GM19238 (cell line): ENCODE results near the gene CKS2.
"Not testable (repeated sequence)": the region's sequence is repeated elsewhere in the genome, so short reads cannot be mapped to it uniquely, and the experiment has no call there.

ENCODE experiments used
- DNase-seq: peaks from one replicate; pipeline ENCODE4 v3.0.0; 2011; ENCODE audit warnings: low spot score; ENCODE audit not compliant: insufficient read length

Gene CKS2

DNA sequence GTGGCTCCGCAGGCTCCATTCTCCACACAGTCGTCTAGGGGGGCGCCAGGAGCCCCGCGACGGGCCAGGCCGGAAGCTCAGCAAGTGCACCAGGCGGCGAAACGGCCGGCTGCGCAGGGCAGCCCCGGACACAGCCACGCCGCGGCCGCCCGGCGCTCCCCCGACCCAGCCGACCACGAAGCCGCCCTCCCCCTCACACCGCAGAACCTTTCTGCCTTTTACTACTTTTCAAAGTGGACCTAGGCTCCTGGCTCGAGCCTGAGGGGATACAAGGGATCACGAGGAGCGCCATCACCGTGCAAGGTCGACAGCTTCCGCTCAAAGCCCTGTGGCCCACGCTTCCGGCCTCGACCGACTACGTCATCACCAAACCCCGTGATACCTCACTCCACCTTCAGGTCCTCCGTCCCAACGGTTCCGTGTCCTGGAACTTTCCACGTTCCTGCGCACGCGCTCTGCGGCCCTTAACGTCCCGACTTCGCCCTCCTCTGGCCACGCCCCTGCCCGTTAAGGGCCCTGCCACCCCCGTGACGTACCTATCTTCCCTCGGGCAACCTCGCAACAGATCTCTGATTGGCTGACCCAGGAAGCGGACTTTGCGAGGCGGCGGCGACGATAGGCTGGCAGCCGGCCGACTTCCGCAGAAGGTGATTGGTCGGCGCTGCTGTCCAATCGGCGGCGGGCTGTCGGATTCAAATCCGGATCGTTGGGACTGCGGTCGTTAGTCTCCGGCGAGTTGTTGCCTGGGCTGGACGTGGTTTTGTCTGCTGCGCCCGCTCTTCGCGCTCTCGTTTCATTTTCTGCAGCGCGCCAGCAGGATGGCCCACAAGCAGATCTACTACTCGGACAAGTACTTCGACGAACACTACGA, at the start of gene CKS2:
Gene CKS2, plus strand, starts transcription at position 721 of the 871 bp plus-strand sequence. Its CDS starts 98 bp downstream, at position 819.
- peak; percentile 97 for DNase-seq

DNA sequence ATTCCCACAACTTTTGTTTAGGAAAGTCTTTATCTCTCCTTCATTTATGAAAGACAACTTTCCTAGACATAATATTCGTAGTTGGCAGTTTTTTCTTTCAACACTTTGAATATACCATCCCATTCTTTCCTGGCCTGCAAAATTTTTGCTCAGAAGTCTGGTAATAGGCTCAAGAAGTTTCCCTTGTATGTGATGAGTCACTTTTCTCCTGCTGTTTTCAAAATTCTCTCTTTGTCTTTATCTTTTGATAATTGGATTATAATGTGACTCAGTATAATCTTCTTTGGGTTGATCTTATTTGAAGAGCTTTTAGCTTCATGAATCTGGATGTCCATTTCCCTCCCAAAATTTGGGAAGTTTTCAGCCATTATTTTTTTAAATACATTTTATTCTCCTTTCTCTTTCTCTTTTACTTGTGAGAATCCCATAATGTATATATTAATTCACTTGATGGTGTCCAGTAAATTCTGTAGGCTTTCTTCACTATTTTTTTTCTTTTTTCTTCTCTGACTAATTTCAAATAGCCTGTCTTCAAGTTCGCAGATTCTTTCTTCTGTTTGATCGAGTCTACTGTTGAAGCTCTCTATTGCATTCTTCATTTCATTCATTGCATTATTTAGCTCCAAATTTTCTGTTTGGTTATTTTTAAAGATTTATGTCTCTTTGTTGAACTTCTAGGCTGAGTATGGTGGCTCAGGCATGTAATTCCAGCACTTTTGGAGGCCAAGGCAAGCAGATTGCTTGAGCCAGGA, 37.3 kb upstream of the CKS2 start:
- no peak for DNase-seq

DNA sequence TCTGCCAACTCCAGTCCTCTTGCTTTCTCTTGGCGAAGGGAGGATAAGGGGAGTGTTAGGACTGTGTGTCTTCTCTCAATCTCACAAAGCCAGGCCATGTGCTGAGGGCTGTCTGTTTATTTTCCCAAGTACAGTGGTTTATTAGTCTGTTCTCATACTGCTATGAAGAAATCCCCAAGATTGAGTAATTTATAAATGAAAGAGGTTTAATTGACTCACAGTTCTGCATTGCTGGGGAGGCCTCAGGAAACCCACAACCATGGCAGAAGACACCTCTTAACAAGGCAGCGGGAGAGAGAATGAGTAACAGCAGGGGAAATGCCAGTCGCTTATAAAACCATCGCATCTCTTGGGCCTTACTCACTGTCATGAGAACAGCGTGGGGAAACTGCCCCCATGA, 36.2 kb upstream of the CKS2 start:
- no peak for DNase-seq

DNA sequence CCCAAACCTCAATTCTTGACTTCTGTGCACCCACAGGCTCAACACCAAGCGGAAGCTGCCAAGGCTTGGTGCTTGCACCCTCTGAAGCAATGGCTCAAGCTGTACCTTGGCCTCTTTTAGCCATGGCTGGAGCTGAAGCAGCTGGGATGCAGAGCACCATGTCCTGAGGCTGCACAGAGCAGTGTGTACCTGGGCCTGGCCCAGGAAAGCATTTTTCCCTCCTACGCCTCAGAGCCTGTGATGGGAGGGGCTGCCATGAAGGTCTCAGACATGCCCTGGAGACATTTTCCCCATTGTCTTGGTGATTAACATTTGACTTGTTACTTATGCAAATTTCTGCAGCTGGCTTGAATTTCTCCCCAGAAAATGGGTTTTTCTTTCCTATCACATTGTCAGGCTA, 35.0 kb upstream of the CKS2 start:
- not testable (repeated sequence) for DNase-seq

DNA sequence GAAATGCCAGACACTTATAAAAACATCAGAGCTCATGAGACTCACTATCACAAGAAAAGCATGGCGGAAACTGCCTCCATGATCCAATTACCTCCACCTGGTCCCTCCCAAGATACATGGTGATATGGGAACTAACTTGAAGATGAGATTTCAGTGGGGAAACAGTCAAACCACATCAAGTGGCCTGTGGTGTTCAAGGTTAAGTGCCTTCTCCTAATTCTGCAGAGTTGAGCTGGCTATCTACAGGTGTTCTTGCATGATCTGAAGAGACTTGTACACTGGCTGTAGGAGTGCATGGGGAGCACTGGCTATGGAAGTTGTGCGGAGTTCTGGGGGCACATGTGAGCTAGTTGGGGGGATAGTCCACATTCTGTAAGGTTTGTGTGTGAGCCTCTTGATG, 34.0 kb upstream of the CKS2 start:
- DNase-seq: no peak

DNA sequence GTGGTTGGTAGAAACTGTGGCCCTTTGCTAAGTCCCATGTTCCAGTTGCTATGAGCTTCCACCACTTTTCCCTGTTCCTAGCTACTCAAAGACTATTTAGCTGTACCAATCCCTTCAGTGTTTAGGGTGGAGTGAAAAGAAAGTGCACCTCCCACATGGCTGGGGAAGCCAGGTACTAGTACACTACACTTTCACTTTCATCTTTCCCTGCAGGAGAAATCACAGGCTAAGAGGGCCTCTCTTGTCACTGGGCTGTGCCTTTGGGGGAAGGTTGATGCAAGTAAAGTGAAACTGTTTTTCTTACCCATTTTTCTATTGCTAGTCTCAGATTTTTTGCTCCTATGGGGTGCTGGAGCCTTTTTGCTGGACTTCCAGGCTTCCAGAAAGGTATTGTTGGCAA, 33.5 kb upstream of the CKS2 start:
- no peak for DNase-seq

DNA sequence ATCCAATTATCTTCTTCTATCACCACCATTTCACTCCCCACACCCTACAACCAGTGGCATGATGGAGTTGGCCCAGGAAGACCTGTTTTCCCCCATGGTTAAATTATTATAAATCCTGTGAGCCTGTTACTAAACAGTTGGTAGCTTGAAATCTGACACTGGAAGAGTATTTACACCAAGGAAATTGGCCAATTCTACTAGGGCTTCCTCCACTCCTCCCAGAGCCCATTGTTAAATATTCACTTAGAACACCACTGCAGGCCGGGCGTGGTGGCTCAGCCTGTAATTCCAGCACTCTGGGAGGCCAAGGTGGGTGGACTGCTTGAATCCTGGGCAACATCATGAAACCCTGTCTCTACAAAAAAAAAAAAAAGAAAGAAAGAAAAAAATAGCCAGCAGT, 32.4 kb upstream of the CKS2 start:
- DNase-seq: no peak

DNA sequence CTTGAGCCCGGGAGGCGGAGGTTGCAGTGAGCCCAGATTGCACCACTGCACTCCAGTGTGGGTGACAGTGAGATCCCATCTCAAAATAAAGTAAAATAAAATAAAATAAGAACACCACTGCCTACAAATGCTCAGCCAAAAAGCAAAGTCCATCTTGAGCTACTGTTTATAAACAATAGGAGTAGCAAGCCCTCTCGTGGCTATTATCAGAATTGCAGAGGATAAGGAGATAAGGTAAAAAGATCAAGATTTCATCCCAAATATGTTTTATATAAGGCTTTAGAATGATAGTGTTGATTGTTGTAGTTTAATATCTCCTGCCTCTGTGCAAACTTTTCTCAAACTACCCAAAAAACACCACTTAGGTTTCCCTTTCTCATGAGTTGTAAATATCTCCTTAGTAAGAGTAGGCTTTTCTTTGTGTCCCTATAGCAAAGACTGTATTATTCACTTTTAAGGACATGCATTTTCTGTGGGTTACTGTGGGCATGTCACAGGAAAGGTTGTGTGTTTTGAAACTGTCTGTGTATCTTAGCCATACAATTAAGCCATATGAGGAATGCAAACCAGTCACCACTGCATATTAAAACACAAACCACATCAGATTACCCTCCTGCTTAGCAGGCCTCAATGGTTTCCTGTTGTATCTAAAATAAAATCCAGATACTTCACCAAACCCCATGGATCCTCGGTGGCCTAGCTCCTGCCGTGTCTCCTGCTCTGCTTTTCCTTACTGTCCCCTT, 31.8 kb upstream of the CKS2 start:
- no peak for DNase-seq

DNA sequence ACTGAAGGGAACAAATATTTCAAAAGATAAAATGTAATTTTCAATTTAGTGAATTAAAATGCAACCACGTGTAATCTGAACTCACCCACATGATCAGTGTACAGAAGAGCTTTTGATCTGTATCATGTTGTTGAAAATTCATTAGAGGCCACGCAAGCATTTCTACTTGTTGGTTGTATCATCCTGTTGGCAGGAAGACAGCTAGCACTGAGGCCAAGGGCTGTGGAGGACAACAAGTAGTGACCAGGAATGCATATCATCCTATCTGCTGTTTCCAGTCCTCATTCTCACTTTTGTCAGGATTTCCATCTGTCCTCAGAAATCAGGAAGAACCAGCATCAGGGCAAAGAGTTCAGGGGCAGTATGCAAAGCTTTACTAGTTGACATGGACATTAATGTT, 29.9 kb upstream of the CKS2 start:
- DNase-seq: no peak

DNA sequence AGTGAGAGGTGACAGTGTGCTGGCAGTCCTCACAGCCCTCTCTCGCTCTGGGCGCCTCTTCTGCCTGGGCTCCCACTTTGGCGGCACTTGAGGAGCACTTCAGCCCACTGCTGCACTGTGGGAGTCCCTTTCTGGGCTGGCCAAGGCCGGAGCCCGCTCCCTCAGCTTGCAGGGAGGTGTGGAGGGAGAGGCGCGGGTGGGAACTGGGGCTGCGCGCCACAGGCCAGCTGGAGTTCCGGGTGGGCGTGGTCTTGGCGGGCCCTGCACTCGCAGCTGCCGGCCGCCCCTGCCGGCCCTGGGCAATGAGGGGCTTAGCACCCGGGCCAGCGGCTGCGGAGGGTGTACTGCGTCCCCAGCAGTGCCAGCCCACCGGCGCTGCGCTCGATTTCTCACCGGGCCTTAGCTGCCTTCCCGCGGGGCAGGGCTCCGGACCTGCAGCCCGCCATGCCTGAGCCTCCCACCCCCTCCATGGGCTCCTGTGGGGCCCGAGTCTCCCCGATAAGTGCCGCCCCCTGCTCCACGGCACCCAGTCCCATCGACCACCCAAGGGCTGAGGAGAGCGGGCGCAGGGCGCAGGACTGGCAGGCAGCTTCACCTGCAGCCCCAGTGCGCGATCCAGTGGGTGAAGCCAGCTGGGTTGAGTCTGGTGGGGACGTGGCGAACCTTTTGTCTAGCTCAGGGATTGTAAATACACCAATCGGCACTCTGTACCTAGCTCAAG, 28.6 kb upstream of the CKS2 start:
- not testable (repeated sequence) for DNase-seq

DNA sequence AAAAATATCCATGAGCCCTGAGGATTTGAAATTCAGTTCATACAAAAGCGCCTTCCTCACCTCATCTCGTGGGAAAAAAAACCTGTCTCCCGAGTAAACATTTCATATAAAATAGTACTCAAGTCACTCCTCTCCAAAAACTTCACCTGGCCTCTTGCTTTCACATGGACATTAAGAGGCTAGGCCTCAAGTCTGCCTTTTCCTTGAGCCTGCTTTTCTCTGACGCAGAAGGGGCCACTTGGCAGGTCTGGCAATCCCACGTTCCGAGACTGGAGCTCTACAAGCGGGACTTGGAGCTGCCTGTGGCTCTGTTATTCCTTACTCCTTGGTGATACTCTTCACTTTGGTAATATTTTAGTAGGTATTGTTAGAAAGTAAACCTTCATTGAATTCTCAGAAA, 26.9 kb upstream of the CKS2 start:
- no peak for DNase-seq

DNA sequence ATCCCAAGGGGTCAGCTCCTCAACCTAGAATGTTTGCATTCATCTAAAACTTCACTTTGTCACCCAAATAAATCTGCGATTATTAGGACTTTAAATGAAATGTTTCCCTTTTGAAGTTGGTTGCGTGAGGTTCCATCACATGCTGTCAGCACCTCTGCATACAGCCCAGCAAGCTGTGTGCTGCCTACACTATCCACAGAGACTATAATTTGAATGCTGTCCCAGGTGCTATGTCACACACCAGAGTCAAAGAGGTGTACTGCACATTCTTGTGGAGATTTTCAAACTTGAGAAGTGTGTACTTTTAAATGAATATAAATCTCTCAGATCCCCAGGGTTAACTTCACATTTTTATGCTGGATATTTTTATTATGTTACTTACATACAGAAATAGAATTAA, 19.3 kb upstream of the CKS2 start:
- DNase-seq: no peak

DNA sequence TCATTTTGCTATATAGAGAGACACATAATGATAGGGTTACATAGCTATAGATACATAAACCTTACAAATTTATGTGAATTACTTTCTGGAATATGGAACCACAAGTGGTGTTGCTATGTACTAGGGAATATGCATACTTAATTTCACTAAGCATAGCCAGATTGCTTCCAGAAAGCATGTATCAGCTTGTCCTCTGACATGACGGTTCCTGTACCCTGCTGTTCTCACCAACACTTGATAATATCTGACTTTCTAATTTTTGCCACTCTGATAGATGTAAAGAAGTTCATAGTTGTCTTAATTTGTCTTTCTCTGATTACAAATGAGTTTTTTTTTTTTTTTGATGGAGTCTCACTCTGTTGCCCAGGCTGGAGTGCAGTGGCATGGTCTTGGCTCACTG, 18.0 kb upstream of the CKS2 start:
- no peak for DNase-seq

DNA sequence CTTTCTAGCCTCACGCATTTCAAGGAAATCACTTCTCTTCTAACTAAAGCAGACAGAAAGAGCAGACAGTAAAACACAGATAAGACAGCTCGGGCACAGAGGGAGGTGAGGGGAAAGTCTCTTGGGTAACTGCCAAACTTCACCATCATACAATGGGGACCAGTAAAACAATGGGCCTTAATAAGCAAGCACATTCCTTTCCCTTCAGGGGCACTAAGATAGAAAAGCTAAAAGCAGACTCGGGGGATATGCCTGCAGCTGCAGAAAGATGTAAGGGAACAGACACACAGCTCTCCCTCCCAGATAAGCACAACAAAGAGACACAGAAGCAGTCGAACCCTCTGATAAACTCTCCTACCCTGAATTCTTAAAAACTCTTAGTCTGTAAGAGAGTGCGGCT, 15.6 kb upstream of the CKS2 start:
- no peak for DNase-seq

DNA sequence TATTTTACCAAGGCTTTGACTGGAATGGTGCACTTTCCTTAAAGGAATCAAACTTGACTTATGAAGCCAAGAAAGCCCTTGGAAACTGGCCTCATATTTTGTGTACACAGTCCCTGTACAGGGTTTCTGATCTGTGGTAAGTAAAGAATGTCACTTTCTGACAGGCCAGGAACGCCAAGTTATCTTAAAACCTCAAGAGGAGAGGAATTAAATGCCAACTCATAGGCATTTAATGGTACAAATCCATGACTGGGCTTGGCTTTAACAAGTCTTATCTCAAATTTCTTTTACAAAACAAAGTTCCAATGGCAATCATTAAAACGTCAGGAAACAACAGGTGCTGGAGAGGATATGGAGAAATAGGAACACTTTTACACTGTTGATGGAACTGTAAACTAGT, 9.0 kb upstream of the CKS2 start:
- DNase-seq: not testable (repeated sequence)

DNA sequence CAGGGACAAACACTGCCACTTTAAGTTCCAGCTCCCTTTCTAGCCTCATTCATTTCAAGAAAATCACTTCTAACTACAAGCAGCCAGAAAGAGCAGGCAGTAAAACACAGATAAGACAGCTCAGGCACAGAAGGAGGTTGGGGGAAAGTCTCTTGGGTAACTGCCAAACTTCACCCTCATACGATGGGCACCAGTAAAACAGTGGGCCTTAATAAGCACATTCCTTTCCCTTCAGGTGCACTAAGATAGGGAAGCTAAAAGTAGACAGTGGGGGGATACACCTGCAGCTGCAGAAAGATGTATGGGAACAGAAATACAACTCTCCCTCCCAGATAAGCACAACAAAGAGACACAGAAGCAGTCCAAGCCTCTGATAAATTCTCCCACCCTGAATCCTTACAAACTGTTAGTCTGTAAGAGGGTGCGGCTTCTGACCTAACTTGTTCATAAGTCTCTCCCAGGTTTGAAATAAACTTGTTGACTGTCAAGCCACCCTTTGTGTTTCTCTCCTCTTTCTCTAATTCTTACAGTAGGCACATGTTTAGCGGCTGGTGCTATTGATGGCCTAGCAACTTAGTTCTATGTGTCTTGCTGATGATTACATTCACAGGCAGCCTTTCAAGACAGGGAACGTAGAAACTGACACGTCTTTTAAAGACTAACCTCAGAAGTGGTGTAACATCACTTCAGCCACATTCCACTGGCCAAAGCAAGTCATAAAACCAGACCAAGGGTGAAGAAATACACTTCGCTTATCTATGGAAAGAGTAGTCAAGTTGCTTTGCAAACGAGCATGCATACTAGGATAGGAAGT, 6.8 kb upstream of the CKS2 start:
- no peak for DNase-seq

DNA sequence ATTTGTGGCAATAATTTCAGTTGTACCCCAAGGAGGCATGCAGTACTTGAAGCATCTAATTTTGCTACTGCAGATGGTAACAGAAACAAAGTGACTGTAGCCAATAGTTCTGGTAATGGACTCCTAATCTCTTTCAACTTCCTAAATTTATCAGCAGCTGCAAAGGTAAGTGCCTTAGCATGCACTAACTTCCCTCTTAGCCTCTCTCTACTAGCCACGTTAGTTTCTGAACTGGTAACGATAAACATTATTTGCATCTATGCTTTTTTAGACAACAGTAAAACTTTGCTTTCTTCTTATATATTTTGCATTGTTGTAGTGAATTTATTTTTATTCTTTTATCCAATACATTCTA, 6.2 kb upstream of the CKS2 start:
- no peak for DNase-seq

DNA sequence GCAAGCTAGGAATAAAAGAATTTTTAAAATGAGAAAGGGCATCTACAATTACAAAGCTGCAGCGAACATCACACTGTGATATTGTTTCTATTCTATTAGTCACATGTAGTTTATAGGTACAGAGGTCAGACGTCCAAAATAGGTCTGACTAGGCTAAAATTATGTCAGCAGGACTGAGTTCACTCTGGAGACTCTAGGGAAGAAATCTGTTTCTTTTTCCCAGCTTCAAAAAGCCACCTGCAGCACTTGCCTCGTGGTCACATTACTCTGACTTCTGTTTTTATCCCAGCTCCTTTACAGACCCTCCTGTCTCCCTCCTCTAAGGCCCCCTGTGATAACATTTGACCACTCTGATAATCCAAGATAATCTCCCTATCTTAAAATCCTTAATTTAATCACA, 5.1 kb upstream of the CKS2 start:
- no peak for DNase-seq

DNA sequence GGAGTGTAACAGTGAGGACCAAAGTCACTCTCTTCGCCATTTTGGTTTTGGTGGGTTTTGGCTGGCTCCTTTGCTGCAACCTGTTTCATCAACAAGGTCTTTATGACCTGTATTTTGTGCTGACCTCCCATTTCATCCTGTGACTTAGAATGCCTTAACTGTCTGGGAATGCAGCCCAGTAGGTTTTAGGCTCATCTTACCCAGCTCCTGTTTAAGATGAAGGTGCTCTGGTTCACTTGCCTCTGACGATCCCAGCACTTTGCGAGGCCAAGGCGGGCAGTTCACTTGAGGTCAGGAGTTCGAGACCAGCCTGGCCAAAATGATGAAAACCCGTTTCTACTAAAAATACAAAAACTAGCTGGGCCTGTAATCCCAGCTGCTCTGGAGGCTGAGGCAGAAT, 1.8 kb upstream of the CKS2 start:
- DNase-seq: no peak

DNA sequence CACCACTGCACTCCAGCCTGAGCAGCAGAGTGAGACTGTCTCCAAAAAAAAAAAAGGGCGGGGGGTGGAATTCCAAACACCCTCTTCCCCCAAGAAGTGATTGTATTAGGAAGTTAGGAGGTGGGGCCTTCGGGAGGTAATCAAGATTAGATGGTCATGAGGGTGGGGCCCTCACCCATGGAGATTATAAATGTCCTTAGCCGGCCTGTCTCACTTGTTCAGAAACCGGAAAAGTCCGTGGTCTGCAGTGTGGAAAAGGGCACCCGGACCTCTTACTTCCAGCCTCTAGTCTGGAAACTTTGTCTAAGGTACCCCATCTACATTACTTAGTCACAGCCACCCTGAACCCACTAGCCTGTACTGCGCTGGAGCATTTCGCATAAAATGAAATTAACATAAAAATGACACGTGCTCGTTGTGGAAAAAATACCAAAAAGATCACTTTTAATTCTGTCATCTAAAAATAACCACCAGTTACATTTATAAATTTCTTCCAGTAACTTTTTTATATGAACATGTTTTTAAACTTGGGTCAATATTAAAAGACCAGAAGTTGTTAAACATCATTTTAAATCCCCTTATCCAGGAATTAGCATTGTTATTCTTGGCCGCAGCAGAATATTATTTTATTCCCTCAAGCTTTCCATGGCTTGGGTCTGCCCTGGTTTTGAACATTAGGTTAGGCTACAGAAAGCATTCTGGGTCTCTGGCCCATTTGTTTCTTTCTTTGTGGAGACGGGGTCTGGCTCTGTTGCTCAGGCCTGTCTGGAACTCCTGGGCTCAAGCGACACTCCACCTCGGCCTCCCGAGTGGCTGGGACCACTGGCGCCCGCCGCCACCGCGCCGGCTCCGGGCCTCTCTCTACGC, 1.2 kb upstream of the CKS2 start:
- DNase-seq: no peak
